GM18870 (cell line): ENCODE results near the gene UBE2I.

Experiments used
- ATAC-seq: cut with Tn5 transposase; IDR thresholded peaks from one replicate; pipeline ENCODE4 v1.9.1; 2021; ENCODE audit warnings: moderate library complexity; ENCODE audit not compliant: unreplicated experiment

UBE2I gene

DNA sequence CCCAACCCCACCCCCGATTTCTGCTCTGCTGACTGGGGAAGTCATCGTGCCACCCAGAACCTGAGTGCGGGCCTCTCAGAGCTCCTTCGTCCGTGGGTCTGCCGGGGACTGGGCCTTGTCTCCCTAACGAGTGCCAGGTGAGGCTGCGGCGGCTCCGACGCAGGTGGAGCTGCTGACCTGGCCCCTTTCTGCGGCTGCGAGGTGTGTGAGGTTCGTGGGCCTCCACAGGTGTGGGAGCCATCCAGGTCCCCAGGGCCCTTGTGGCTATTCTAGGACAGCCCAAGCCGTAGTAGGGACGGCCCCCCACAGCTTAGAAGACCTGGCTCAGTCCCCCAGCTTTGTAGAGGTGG is 3.0 kb downstream of the UBE2I start:
- ATAC-seq = no peak

GRCh38 chr16:1312903-1313302 is 3.5 kb downstream of the UBE2I start:
- ATAC-seq = no peak

- no peak for ATAC-seq
Measured at GRCh38 chr16:1313721-1314369, 4.4 kb downstream of the UBE2I start.

DNA sequence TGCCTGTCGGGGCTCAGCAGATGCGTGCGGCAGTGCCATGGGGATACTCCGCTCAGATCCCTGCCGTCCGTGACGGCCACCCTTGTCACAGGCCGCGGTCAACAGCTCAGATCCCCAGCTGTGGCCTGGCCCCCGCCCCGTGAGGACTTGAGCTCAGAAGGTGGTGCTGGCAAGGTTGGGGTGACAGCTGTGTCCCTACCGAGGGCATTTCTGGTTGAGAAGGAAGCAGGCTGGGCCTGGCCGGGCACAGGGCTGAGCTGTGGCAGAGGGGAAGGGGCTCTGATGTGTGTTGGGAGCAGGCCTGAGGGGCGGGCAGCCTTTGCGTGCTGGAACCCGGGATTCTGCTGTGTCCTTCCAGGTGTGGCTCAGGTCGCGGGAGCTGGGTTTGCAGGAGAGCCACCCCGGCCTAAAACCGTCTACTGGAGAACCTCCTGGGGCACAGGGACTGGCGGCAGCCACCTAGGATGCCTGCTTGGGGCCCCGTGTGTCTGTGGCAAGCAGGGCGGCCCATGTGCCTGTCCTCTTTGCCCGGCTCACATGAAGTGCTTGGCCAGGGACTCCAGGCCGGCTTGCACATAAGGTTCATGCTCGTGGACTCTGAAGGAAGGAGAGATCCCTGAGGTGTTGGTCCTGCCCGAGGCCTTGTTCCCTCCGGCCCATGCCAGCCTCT is 5.1 kb downstream of the UBE2I start:
- ATAC-seq = no peak

- no peak for ATAC-seq
Measured at GRCh38 chr16:1315081-1316032, 5.9 kb downstream of the UBE2I start.

- ATAC-seq = no peak
Measured at GRCh38 chr16:1316033-1316405, 6.6 kb downstream of the UBE2I start.

- no peak for ATAC-seq
Measured at GRCh38 chr16:1317479-1318267, 8.2 kb downstream of the UBE2I start.

DNA sequence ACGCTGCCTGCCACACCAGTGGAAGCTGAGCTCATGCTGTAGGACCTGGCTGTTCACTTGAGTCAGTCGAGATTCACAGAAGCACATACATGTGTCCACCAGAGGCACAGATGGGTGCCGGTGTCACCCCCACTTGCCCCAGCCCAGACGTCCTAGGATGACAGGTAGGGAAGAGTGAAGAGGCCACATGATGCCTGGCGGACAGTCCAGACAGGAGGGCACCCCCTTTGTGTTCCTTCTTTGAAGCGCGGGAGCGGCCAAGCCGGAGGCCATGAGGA is 8.8 kb downstream of the UBE2I start:
- no peak for ATAC-seq

GRCh38 chr16:1319041-1319440 is 9.6 kb downstream of the UBE2I start:
- no peak for ATAC-seq

- ATAC-seq = no peak
Measured at GRCh38 chr16:1320097-1320496, 10.7 kb downstream of the UBE2I start.

DNA sequence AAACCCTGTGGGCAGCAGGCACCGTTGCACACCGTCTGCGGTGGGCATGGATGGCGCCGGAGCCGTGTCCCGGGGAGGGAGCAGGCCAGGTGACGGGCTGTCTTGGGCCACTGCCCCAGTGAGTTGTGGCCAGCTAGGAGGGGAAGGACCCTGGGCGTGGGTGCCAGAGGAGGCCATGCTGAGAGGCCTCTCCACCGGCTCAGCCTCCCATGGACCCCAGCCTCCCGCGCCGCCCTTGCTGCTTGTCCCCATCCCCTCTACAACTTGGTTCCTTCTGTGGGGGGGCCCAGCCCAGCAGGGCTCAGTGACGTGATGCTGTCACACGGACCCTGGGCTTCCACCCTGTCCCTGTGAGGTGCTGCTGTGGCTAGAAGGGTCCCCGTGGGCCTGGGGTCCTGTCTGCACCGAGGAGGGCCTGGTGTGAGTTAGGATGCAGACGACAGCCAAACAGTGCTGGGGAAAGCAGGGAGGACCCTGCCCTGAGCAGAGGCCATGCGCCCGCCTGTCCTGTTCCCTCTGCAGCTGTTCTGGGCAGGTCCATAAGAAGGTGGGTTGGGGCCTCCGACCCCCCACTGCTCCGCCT is 11.3 kb downstream of the UBE2I start:
- no peak for ATAC-seq

DNA sequence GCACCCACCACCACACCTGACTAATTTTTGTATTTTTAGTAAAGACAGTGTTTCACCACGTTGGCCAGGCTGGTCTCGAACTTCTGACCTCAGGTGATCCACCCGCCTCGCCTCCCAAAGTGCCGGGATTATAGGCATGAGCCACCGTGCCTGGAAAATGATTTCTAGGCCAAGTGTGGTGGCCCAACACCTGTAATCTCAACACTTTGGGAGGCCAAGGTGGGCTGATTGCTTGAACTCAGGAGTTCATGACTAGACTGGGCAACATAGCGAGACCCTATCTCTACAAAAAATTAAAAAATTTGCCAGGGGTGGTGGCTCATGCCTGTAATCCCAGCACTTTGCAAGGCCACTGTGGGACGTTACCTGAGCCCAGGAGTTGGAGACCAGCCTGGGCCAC is 13.0 kb downstream of the UBE2I start:
- no peak for ATAC-seq

- ATAC-seq = no peak
Measured at GRCh38 chr16:1323296-1324239, 14.1 kb downstream of the UBE2I start.

- no peak for ATAC-seq
Measured at GRCh38 chr16:1324286-1324826, 14.9 kb downstream of the UBE2I start.

DNA sequence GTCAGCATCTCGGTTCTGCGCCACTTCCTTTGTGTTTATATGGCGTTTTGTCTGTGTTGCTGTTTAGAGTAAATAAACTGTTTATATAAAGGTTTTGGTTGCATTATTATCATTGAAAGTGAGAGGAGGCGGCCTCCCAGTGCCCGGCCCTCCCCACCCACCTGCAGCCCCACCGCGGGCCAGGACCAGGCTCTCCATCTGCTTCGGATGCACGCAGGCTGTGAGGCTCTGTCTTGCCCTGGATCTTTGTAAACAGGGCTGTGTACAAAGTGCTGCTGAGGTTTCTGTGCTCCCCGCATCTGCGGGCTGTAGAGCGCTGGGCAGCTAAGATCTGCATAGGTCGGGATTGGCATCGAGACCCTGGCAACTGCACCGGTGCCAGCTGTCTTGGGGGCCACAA is 15.8 kb downstream of the UBE2I start:
- ATAC-seq = no peak

DNA sequence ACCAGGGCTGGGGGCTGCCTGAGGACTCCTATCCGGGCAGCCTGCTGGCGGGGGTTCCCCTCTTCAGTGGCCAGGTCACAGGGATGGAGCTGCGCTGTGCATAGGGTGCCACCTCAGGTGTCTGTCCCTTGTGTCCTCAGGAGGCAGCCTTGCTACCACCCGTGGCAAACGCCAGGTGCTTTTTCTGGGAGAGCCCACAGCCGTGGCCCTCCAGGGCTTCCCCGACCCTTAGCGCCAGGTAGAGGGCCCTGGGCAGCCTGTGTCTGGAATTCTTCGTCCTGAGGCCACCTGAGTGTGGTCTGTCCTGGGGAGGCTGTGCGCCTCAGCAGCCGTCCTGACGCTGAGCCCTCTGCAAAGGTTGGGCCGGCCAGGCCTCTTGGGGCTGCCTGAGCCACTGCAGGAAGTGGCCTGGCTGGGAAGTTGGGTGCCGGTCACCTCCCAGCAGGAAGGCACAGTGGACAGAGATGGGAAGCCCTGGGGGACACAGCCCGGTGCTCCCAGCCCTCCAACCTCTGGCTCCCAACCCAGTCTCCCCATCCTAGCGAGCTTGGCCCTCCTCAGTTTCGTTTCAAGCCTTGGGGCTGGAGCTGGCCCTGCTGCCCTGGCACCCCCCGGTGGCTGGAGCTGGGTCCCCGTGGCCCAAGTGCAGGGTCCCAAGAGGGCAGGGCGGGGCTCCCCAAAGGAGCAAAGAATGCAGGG is 16.4 kb downstream of the UBE2I start:
- no peak for ATAC-seq

GRCh38 chr16:1326391-1326790 is 17.0 kb downstream of the UBE2I start:
- ATAC-seq = no peak

GRCh38 chr16:1326946-1327618 is 17.6 kb downstream of the UBE2I start:
- no peak for ATAC-seq

DNA sequence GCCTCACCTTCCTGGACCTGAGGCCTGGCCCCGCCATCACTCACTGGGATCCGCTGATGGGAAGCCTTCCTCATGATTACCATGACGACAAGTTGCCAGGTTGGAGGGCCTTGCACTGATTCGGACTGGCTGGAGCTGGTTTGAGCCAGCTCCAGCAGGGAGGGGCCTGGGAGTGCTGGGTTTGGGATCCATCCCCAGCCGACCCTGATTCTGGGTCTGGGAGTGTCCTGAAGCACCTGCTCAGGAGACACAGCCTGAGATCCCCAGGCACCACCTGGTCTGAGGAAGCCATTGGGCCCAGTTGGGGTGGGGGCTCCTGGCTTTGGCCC is 18.1 kb downstream of the UBE2I start:
- no peak for ATAC-seq
